IPS-20b (cell line): ENCODE data around the gene EDA.

Experiments used
- H3K27ac ChIP-seq: one replicate; pipeline ENCODE4 v1.5.1; 2013; ENCODE audit warnings: low read length
- H3K27me3 ChIP-seq: 2 replicates; pipeline ENCODE4 v1.6.1; 2013; ENCODE audit warnings: mild to moderate bottlenecking, low read length, inconsistent platforms; ENCODE audit not compliant: insufficient read depth
- H3K36me3 ChIP-seq: 2 replicates; pipeline ENCODE4 v1.6.1; 2013; ENCODE audit warnings: low read depth, mild to moderate bottlenecking, inconsistent platforms, low read length, moderate library complexity; ENCODE audit not compliant: insufficient read depth
- H3K4me1 ChIP-seq: 2 replicates; pipeline ENCODE4 v1.6.1; 2013; ENCODE audit warnings: mild to moderate bottlenecking, control low read depth, inconsistent platforms, low read length, moderate library complexity; ENCODE audit not compliant: insufficient read depth
- H3K4me3 ChIP-seq: 2 replicates; pipeline ENCODE4 v1.5.1; 2013; ENCODE audit warnings: mild to moderate bottlenecking, low read length, inconsistent platforms
- H3K9ac ChIP-seq: 2 replicates; pipeline ENCODE4 v1.6.1; 2013; ENCODE audit warnings: low read depth, mild to moderate bottlenecking, inconsistent platforms, low read length, moderate library complexity
- H3K9me3 ChIP-seq: 2 replicates; pipeline ENCODE4 v1.6.1; 2013; ENCODE audit warnings: mild to moderate bottlenecking, low read depth, low read length, inconsistent platforms; ENCODE audit not compliant: insufficient read depth

EDA gene

DNA sequence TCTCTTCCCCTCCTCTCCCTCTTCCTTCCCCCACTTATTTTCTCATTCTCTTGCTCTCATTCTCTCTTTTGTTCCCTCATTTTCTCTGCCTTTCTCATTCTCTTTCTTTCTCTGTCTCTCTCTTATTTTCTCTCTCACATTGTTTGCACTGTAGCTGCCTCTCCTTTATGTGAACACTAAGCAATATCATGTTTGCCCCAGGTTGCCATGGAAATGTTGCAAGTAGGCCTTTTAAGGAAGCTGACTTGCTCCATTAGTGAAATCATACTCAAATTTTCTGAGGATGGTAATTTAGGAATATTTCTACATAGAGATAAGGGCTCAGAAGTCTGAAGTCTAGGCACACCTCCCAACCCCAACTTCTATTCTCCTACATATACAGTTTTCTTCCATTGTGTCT is 130.1 kb downstream of the EDA start:
- Histone ChIP-seq H3K9ac (no peak overlapping the region), H3K9me3 (no peaks in the 10 kb centered on the region), H3K36me3 (no peaks in the 10 kb centered on the region), H3K4me1 (no peaks in the 10 kb centered on the region; the same call in 1 of the 2 replicates), H3K27me3 (no peaks in the 10 kb centered on the region), H3K27ac (no peak overlapping the region), H3K4me3 (no peak overlapping the region)

DNA sequence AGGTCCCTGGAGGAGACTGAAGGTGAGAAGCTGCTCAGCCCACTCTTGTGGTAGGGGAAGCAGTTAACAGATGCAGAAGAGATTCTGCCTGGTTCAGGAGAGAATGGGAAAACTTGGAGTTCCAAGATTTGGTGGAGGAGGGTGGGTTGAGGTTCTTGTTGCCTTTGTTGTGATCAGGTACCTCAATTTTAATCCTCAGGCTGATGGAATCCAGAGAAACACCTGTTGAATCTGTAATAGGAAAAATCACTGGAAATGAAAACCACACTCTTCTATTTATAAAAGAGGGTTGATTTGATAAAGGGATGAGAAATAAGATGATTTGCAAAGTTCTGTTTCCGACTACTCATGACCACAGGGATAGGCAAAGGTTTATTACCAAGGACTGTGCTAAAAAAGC is 132.1 kb downstream of the EDA start:
- H3K27ac ChIP-seq = no peak overlapping the region
- no peaks in the 10 kb centered on the region for H3K9me3 ChIP-seq
- no peak overlapping the region for H3K4me3 ChIP-seq
- H3K9ac ChIP-seq = no peak overlapping the region
- H3K36me3 ChIP-seq = no peaks in the 10 kb centered on the region
- no peaks in the 10 kb centered on the region for H3K27me3 ChIP-seq
- no peaks in the 10 kb centered on the region for H3K4me1 ChIP-seq

DNA sequence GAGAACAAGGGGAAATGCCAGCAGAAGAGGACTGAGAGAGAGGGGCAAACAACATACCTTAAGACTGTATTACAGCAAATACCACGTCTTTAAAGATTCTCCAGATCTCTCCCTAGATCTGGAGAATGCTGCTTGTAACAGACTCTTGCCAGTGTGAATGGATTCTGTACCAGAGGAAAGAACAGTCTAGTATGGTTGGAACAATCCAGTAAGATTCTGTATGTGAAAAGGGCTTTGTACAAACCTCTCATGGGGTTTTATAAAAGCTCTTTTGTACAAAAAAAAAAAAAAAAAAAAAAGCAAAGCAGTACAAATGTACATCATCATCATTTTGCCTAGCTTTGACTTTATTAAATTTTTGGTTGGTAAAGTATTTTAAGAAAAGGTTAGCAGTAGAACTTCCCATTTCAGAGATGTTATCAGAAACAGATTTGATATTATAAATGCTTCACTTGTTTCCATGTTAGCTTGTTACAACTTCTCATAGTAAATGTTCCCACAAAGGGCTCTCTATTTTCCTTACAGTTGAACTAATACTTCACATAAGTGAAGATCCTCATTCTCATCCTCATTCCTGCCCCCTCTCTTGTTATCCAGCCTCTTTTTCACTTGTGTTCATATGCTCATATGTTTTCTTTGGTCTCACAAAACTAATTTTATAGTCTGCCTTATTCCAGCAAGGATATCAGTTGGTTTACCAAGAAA is 144.2 kb downstream of the EDA start:
- peaks cover 4% of the 10 kb centered on the region; the same call in 1 of the 2 replicates for H3K9me3 ChIP-seq
- H3K36me3 ChIP-seq = no peaks in the 10 kb centered on the region
- no peak overlapping the region for H3K27ac ChIP-seq
- no peak overlapping the region for H3K9ac ChIP-seq
- no peaks in the 10 kb centered on the region for H3K4me1 ChIP-seq
- no peak overlapping the region for H3K4me3 ChIP-seq
- H3K27me3 ChIP-seq = no peaks in the 10 kb centered on the region

DNA sequence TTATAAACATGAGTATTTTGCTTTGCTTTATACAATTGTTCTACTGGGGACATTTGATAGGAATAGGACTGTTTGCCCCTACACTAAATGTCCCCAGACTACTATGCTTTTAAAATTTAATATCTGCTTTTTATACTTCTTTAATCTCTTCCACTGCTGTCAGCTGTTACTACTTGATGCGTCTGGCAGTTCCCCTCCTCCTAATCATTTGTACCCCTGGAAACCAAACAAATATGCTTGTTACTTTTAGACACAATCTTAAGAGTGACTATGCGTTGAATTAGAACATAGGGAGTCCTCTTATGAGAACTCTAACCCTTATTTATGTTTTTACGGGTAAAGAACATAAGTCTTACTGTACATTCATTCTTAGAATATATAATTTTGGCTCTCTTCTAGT is 145.7 kb downstream of the EDA start:
- Histone ChIP-seq H3K27me3 (no peaks in the 10 kb centered on the region), H3K36me3 (no peaks in the 10 kb centered on the region), H3K9me3 (no peaks in the 10 kb centered on the region), H3K27ac (no peak overlapping the region), H3K9ac (no peak overlapping the region), H3K4me1 (no peaks in the 10 kb centered on the region), H3K4me3 (no peak overlapping the region)

DNA sequence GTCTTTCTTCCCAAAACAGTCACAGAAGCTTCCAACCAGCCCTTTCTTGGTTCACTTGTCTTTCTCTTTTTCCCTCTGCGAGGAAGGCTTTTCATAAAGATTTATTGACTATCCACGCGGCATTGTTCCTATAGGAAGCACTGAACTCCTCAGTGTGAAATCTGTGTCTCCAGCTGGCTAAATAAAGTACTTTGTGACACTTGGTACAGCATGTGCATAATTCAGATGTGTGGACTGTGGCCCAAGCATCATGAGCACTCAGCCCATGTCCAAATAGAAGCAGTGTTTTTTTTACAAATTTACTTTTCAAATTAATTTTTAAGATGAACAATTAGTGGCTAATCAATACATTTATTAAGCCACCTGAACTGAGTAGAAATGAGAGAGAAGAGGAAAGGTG is 146.4 kb downstream of the EDA start:
- Histone ChIP-seq H3K9ac (no peak overlapping the region), H3K27ac (no peak overlapping the region), H3K9me3 (no peaks in the 10 kb centered on the region), H3K27me3 (no peaks in the 10 kb centered on the region), H3K36me3 (no peaks in the 10 kb centered on the region), H3K4me3 (no peak overlapping the region), H3K4me1 (no peaks in the 10 kb centered on the region)

DNA sequence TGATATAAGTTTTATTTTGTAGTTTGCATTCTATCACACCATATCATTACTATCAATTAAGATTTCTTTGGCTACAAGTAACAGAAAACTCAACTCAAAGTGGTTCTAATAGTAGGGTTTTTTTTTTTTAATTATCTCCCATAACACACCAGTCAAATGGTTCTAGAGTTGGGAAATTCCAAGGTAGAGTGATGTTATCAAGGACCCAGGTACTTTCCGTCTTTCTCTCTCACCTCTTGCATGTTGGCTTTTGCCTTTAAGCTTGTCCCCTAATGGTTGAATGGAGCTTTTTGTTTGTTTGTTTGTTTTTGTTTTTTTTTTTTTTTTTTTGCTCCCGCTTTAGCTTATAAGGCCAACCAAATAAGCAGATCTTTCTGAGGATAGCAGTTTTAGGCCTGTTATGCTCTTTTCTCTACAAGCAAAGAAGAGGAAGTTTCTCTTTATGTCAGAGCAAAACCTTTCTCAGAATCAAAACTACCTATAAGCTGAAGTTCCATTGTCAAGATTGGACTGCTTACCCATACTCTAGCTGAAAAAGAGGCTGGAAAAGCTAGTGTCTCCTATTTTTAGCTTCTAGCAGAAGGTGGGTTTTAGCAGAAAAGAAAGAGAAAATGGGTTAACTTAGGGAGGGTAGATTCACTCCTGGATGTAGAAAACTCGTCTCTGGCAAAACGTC is 177.5 kb downstream of the EDA start:
- H3K9me3 ChIP-seq = no peaks in the 10 kb centered on the region
- no peaks in the 10 kb centered on the region for H3K36me3 ChIP-seq
- H3K27ac ChIP-seq = no peak overlapping the region
- H3K27me3 ChIP-seq = no peaks in the 10 kb centered on the region
- no peak overlapping the region for H3K4me3 ChIP-seq
- no peak overlapping the region for H3K9ac ChIP-seq
- no peaks in the 10 kb centered on the region for H3K4me1 ChIP-seq

DNA sequence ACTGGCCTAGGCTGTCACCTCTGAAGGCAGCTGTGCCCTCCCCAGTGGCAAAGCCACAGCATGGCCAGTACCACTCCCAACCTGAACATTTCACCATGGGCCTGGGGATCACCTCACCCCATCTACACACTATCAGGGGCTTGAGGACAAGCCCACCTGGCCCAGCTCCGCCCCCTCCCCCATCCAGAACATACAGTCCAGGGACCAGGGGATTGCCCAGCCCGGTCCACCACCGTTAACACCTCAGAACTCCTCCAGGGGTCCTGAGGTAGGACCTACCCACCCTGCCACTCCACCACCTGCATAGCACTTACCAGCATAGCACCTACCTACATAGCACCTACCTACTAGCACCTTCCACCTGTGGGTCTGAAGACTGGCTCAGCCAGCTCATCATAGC is 179.8 kb downstream of the EDA start:
- Histone ChIP-seq H3K36me3 (no peaks in the 10 kb centered on the region), H3K27me3 (no peaks in the 10 kb centered on the region)

DNA sequence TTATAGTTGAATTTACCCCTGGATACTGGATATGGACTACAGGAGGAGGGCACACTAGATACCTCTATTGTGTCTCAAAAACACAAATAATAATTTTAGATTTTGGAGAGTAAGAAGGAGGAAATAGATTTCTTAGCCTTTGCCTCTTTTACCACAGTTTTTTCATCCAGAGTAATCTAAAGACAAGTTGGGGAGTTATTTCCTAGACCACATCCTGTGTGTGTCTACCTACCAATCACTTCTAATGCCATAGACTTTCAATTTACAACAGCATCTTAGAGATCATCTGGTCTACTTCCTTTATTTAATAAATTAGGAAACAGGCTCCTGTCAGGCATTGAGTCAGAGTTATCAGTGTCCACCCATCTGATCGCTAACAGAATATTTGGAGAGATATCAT is 191.5 kb downstream of the EDA start:
- no peaks in the 10 kb centered on the region for H3K9me3 ChIP-seq
- H3K4me3 ChIP-seq = no peak overlapping the region
- no peak overlapping the region for H3K27ac ChIP-seq
- H3K27me3 ChIP-seq = no peaks in the 10 kb centered on the region
- H3K9ac ChIP-seq = no peak overlapping the region
- H3K36me3 ChIP-seq = no peaks in the 10 kb centered on the region
- H3K4me1 ChIP-seq = no peaks in the 10 kb centered on the region

More for the DNA sequence above, 179.8 kb downstream of the EDA start:
- Histone ChIP-seq H3K4me3 (no peak overlapping the region), H3K27ac (no peak overlapping the region), H3K9ac (no peak overlapping the region), H3K4me1 (no peaks in the 10 kb centered on the region), H3K9me3 (no peaks in the 10 kb centered on the region)

DNA sequence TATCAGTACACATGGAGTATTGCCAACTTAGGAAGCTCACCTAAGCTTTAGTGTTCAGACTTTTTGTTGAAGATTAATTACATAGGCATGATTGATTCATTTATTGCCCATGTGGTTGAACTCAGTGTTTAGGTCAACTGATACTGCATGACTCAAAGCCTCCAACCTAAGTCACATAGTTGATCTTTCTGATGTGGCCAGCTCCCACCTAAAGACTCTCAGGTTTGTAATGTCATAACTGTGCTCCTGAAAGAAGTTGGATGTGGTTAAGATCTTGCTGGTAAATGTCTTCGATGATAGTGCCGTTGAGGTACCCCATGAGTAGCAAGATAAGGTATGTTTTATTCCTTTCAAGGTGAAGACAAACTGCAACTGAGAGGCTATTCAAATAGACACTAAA is 192.5 kb downstream of the EDA start:
- no peaks in the 10 kb centered on the region for H3K4me1 ChIP-seq
- H3K27ac ChIP-seq = no peak overlapping the region
- no peaks in the 10 kb centered on the region for H3K36me3 ChIP-seq
- H3K4me3 ChIP-seq = no peak overlapping the region
- H3K27me3 ChIP-seq = no peaks in the 10 kb centered on the region
- no peaks in the 10 kb centered on the region for H3K9me3 ChIP-seq
- no peak overlapping the region for H3K9ac ChIP-seq

DNA sequence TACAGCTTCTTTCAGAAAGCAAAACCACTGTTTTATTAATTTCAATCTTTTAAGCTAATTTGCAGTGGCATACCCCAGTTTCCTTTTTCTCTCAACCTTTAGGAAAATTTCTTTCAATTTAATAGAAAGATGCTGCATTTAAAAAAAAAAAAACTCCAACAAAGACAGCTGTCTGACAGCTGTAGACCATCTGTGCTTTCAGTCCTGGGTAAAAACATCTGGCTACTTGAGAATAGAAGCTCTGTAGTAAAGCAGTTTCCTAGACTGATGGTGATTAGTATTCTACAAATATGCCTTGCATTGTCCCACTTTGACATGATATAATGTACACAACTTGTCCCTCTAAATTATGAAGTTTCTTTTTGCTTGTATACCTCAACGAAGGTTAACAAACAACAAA is 197.8 kb downstream of the EDA start:
- Histone ChIP-seq H3K9me3 (no peaks in the 10 kb centered on the region), H3K4me1 (no peaks in the 10 kb centered on the region), H3K36me3 (no peaks in the 10 kb centered on the region), H3K4me3 (no peak overlapping the region), H3K27ac (no peak overlapping the region), H3K27me3 (no peaks in the 10 kb centered on the region), H3K9ac (no peak overlapping the region)

DNA sequence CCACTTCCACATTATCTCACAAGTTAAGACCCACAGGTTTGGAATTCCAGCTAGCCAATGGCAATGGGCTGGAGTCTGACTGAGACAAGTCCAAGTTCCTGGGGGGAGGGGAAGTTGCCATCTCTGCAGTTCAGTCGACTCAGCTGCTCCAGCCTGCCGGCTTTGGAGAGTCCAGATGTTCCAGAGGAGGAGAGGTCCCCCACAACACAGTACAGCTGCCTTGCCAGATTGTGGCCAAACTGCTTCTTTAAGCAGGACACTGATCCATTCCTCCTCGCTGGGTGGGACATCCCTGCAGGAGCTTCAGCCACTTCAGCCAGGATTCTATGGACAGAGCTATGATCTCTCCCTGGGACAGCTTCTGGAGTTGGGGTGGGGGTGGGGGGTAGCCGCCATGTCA is 199.2 kb downstream of the EDA start:
- H3K9me3 ChIP-seq = no peaks in the 10 kb centered on the region
- H3K4me3 ChIP-seq = no peak overlapping the region
- no peaks in the 10 kb centered on the region for H3K27me3 ChIP-seq
- H3K4me1 ChIP-seq = no peaks in the 10 kb centered on the region
- no peak overlapping the region for H3K27ac ChIP-seq
- H3K36me3 ChIP-seq = no peaks in the 10 kb centered on the region
- H3K9ac ChIP-seq = no peak overlapping the region

DNA sequence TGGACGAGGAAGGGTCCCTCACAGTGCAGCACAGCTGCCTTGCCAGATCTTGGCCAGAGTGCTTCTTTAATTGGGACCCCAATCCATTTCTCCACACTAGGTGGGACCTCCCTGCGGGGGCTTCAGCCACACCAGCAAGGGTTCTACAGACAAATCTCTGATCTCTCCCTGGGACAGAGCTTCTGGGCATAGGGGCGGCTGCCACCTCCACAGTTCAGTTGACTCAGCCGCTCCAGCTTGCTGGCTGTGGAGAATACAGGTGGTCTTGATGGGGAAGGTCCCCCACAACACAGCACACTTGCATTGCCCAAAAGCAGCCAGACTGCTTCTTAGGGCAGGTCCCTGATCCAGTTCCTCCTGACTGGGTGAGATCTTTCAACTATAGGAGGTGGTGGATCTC is 199.6 kb downstream of the EDA start:
- no peak overlapping the region for H3K4me3 ChIP-seq
- H3K36me3 ChIP-seq = no peaks in the 10 kb centered on the region
- no peak overlapping the region for H3K9ac ChIP-seq
- H3K27me3 ChIP-seq = no peaks in the 10 kb centered on the region
- no peaks in the 10 kb centered on the region for H3K9me3 ChIP-seq
- no peaks in the 10 kb centered on the region for H3K4me1 ChIP-seq
- no peak overlapping the region for H3K27ac ChIP-seq
